HG03175 (cell line): Measurements from ENCODE around the gene KIF6.

Source experiments
- ATAC-seq: cut with Tn5 transposase; IDR thresholded peaks from one replicate; pipeline ENCODE4 v1.9.1; 2021; ENCODE audit warnings: mild to moderate bottlenecking, moderate library complexity; ENCODE audit not compliant: unreplicated experiment

The KIF6 gene

GRCh38 chr6:39666706-39667489 lies 58.3 kb downstream of the KIF6 start:
- ATAC-seq, result no peak

GRCh38 chr6:39665861-39666260 lies 59.3 kb downstream of the KIF6 start:
- ATAC-seq, result no peak

- ATAC-seq, result no peak
Observed at GRCh38 chr6:39664173-39664572, 61.0 kb downstream of the KIF6 start.

GRCh38 chr6:39657355-39658135 lies 67.7 kb downstream of the KIF6 start:
- ATAC-seq, result no peak

GRCh38 chr6:39654121-39654520 lies 71.1 kb downstream of the KIF6 start:
- ATAC-seq, result no peak

- ATAC-seq, result no peak
Observed at GRCh38 chr6:39653612-39654011, 71.6 kb downstream of the KIF6 start.

GRCh38 chr6:39649996-39650395 lies 75.2 kb downstream of the KIF6 start:
- ATAC-seq, result no peak

GRCh38 chr6:39646751-39647420 lies 78.3 kb downstream of the KIF6 start:
- no peak for ATAC-seq

- no peak for ATAC-seq
Observed at GRCh38 chr6:39642270-39642669, 82.9 kb downstream of the KIF6 start.

- ATAC-seq, result no peak
Observed at GRCh38 chr6:39638126-39638822, 86.9 kb downstream of the KIF6 start.

GRCh38 chr6:39634646-39635341 lies 90.4 kb downstream of the KIF6 start:
- ATAC-seq, result no peak

- ATAC-seq, result no peak
Observed at GRCh38 chr6:39625209-39625608, 100.0 kb downstream of the KIF6 start.

GRCh38 chr6:39623750-39624149 lies 101.5 kb downstream of the KIF6 start:
- ATAC-seq, result no peak

GRCh38 chr6:39617520-39617919 lies 107.7 kb downstream of the KIF6 start:
- ATAC-seq, result no peak

GRCh38 chr6:39617026-39617425 lies 108.2 kb downstream of the KIF6 start:
- ATAC-seq, result no peak

- no peak for ATAC-seq
Observed at GRCh38 chr6:39615622-39616021, 109.6 kb downstream of the KIF6 start.

GRCh38 chr6:39614393-39614950 lies 110.7 kb downstream of the KIF6 start:
- no peak for ATAC-seq

- ATAC-seq, result no peak
Observed at GRCh38 chr6:39610221-39610620, 115.0 kb downstream of the KIF6 start.

GRCh38 chr6:39608652-39609345 lies 116.4 kb downstream of the KIF6 start:
- ATAC-seq, result peak; percentile 78
